GM12878 (cell line): ENCODE measurements around the gene B3GNT2.

Experiments
- CBX5 ChIP-seq: sonication (generic); IDR thresholded peaks from 2 replicates; pipeline ENCODE4 v1.6.1; 2016; ENCODE audit warnings: low read depth, moderate library complexity, mild to moderate bottlenecking, inconsistent platforms
- CTCF ChIP-seq, 3 experiments: IDR thresholded peaks in 2 of 3; conservative IDR thresholded peaks in 1 of 3; 2 replicates each; pipeline ENCODE4 v1.5.1; 2011; ENCODE audit warnings: low read depth in 3 of 3, low read length in 3 of 3, mild to moderate bottlenecking in 3 of 3, control low read depth in 2 of 3, moderate library complexity in 2 of 3, inconsistent platforms in 1 of 3, mixed read lengths in 1 of 3; ENCODE audit not compliant: control insufficient read depth in 2 of 3, insufficient read depth in 1 of 3; ENCODE audit errors: extremely low read depth in 1 of 3
- JUNB ChIP-seq: IDR thresholded peaks from 2 replicates; pipeline ENCODE4 v1.6.1; 2016; ENCODE audit warnings: antibody characterized with exemption, mild to moderate bottlenecking
- SMC3 ChIP-seq: IDR thresholded peaks from 2 replicates; pipeline ENCODE4 v1.6.1; 2011; ENCODE audit warnings: low read length, improper control_type of control experiment, borderline replicate concordance

GRCh38 chr2:62250239-62250638 is 54.3 kb downstream of the B3GNT2 start:
- no peak for TF ChIP-seq SMC3
- no peak for TF ChIP-seq JUNB
- no peak for TF ChIP-seq CTCF (IDR thresholded peaks at IDR 0.05 in 2 of 3, conservative IDR thresholded peaks at IDR 0.05 in 1 of 3; ENCODE audit: control insufficient read depth in 2 of 3, extremely low read depth in 1 of 3, insufficient read depth in 1 of 3, low read depth in 3 of 3, low read length in 3 of 3)
- no peak for TF ChIP-seq CBX5
